HG02943 (cell line): Measurements from ENCODE around the gene RAB3IP.
"Not testable (repeated sequence)": the region's sequence is repeated elsewhere in the genome, so short reads cannot be mapped to it uniquely, and the experiment has no call there.

Source experiments
- ATAC-seq: cut with Tn5 transposase; IDR thresholded peaks from one replicate; pipeline ENCODE4 v1.9.1; 2021; ENCODE audit warnings: mild to moderate bottlenecking, low read depth, moderate library complexity; ENCODE audit not compliant: unreplicated experiment

Gene RAB3IP

GRCh38 chr12:69834147-69834546 is 95.5 kb downstream of the RAB3IP start:
- no peak for ATAC-seq

GRCh38 chr12:69834576-69834975 is 95.9 kb downstream of the RAB3IP start:
- no peak for ATAC-seq

DNA sequence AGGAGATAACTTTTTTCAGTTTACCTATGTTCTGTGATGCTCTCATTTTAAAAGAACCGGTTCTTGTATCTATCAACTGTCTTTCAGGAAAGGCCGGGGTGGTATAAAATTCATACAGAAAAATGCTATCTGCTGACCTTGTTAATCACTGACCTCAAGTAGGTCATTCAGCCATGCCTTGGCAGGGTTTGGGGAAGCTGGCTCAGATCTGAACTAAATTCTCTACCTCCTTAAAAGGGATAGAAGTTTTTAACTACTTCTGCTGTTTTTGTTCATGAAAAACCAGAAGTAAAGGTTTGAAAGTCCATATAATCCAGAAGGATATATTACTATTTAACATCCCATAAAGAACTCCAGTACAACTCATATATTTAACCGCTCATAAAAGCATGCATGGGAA is 96.4 kb downstream of the RAB3IP start:
- ATAC-seq = no peak

- no peak for ATAC-seq
These were observed 97.4 kb downstream of the RAB3IP start for GRCh38 chr12:69836015-69836414.

DNA sequence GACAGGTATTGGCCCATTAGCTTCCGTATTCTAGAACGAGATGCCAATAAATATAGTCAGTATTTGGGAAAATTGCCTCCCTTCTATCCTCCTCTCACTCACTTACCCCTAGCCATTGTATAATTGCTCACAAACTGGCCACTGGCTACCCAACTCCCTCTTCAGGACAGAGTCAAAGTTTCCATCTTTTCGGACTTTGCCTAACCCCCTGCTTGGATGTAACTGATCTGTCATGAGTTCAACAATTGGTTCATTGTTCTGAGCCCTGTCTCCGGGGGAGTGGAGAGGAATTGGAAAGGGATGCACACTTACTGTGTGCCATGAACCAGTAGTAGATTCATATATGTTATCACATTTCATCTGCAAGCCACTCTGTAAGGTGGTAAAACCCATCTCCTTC is 98.5 kb downstream of the RAB3IP start:
- no peak for ATAC-seq

DNA sequence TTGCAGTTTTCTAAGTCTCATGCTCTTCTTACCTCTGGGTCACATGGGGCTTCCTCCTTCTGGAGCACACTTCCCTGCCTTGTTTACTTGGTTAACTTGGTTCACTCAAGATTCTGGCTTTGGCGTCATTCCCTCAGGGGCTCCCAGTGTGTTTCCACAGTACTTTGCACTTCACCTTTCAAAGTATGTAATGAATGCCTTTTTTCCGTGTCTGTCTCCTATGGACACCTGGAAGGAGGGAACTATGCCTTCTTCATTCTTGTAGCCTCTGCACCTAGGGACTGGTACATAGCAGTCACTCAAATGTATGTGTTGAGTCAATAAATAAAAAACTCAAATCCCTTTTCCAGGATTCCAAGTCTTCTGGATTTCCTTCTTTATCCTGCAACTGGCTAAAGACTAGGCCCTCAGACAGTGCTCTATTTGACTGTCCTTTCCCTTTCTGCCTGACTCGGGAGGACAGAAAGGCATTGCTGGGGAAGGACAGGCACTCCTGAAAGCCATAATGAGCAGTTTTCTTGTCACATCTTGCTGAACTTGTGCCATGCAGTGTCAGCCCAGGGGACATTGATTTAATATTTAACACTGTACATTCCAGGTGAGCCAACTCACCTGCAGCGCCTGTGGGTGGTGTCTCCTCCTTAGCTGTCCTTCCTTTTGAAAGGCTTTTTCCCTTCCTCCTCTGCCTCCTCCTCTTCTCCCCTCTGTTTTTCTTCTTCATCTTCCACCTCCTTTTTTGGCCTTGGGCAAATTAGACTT is 99.2 kb downstream of the RAB3IP start:
- no peak for ATAC-seq

DNA sequence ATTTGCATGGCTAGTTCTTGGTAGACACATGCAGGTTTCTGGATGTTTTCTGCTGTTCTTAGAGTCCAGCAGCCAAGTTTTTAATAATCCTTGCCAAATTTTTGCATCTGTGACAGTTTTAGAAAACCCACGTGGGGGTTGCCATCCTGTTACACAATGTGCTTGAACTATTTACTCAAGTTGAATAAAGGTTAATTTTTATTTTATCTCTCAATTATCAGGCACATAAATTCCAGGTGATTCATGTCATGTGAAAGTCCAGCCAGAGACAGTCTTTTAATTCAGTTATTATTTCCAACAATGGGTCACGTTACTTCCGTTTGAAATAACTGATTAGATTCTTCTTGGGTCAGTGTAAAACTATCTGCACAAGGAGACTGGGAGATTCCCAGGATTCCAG is 102.1 kb downstream of the RAB3IP start:
- ATAC-seq = no peak

DNA sequence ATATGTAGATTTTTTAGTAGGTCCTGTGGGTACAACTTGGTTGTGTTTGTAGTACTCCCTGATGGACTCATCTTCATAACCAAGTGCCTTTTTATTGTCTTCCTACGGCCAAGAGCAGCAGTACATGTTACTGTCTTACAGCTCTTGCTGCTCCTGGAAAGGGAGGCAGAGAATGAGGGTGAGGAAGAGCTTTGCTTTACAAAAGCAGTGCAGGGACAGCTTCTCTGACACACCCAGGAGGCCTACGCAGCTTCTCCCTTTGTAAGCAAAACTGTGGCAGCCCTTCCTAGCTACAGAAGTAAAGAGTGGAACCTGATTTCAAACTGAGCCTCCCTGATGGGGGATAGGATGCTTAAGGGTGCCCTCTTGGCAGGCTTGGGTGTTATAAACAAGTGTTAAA is 104.9 kb downstream of the RAB3IP start:
- ATAC-seq = no peak

GRCh38 chr12:69844416-69844815 is 105.8 kb downstream of the RAB3IP start:
- ATAC-seq = no peak

GRCh38 chr12:69844836-69845235 is 106.2 kb downstream of the RAB3IP start:
- ATAC-seq = no peak

DNA sequence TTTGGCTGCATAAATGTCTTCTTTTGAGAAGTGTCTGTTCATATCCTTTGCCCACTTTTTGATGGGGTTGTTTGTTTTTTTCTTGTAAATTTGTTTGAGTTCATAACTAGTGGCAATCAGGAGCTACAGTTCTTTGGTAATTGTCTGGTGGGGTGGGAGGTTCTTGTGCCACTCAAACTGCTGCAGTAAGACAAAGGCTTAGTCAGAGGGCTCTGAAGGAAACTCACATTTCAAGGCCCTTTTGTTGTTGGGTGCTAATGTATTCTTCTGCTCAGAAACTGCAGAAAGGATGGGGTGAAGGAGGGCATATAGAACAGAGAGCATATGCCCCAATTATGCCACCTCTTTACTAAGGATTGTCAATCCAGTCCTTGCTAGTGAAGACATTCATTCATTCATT is 108.3 kb downstream of the RAB3IP start:
- ATAC-seq = no peak

DNA sequence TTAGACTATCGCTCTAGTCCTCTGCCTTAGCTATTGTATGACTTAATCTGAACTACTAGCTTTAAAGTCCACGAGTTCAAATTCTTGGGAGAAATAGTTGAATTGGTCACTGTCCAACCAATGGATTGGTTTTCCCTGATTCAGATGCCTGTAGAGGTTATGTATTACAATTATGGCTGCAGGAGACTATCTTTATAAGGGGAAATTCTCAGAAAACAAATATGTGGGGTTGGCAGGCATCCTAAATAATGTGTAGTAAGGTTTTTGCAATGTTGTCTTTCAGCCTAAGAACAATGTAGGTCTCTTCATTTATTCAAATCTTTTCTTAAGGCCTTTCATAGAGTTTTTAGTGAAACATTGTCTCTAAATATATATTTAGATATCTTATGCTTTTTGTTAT is 113.3 kb downstream of the RAB3IP start:
- no peak for ATAC-seq

DNA sequence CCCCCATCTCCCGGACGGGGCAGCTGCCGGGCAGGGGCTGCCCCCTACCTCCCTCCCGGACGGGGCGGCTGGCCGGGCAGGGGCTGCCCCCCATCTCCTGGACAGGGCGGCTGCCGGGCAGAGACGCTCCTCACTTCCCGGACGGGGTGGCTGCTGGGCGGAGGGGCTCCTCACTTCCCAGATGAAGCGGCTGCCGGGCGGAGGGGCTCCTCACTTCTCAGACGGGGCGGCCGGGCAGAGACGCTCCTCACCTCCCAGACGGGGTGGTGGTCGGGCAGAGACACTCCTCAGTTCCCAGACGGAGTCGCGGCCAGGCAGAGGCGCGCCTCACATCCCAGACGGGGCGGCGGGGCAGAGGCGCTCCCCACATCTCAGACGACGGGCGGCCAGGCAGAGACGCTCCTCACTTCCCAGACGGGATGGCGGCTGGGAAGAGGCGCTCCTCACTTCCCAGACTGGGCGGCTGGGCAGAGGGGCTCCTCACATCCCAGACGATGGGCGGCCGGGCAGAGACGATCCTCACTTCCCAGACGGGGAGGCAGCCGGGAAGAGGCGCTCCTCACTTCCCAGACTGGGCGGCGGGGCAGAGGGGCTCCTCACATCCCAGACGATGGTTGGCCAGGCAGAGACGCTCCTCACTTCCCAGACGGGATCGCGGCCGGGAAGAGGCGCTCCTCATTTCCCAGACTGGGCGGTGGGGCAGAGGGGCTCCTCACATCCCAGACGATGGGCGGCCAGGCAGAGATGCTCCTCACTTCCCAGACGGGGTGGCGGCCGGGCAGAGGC is 114.7 kb downstream of the RAB3IP start:
- ATAC-seq = not testable (repeated sequence)

DNA sequence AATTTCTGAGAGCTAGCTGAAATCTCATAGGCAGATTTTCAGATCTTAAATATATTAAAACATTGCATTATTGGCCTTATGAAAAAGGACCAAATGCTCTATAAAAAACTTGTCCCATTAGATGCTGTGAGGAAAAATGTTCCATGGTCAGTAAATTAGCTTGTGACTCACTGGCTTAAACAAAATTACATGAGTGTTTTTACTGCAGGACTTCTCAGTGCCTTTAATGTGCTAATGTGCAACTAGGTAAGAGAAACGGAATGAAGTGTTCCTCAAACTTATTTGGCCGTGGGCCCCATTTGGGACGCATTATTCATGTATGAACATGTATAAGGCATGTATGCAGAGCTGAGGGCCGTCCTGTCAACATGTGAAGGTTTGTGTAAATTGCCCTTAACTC is 128.0 kb downstream of the RAB3IP start:
- no peak for ATAC-seq

DNA sequence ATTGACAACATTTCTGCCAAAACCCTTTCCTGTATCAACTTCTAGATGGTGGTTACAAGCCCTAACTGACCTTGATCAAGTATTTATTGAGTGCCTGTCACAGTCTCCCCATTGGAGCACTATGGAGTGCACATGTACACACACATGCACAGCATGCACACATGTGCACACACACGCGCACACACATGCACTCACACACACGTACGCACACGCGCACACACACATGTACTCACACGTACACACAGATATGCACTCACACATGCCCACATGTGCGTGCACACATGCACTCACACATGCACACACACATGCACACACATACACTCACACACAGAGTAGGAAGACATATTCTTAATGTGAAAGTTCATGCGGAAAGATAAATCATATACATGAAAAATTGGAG is 130.0 kb downstream of the RAB3IP start:
- ATAC-seq = no peak

DNA sequence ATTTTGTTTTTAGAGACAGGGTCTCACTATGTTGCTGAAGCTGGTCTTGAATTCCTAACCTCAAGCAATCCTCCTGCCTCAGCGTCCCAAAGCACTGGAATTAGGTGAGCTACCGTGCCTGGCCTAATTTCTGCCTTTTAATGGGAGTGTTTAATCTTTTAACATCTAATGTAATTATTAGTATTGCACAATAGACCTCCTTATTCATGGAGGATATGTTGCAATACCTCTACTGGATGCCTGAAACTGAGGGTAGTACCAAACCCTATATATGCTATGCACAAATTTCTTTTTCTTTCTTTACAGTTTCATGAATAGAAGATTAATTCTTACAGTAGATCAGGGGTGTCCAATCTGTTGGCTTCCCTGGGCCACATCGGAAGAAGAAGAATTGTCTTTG is 134.1 kb downstream of the RAB3IP start:
- ATAC-seq = no peak
